ENCODE data around the gene GNAO1.

GNAO1 gene

GRCh38 chr16:56261656-56262055 lies 70.4 kb downstream of the GNAO1 start:
- intact Hi-C loops (cut with DNase I), result loop anchor here (5.0 kb wide), 1 partner anchor 56 kb away; no protein-coding TSS in a partner anchor

GRCh38 chr16:56262148-56262547 lies 70.9 kb downstream of the GNAO1 start:
- intact Hi-C loops (cut with DNase I), result loop anchor here (5.0 kb wide), 1 partner anchor 55 kb away; no protein-coding TSS in a partner anchor
- no peak for DNase-seq

More at GRCh38 chr16:56261656-56262055, 70.4 kb downstream of the GNAO1 start:
- DNase-seq, result no peak

DNA sequence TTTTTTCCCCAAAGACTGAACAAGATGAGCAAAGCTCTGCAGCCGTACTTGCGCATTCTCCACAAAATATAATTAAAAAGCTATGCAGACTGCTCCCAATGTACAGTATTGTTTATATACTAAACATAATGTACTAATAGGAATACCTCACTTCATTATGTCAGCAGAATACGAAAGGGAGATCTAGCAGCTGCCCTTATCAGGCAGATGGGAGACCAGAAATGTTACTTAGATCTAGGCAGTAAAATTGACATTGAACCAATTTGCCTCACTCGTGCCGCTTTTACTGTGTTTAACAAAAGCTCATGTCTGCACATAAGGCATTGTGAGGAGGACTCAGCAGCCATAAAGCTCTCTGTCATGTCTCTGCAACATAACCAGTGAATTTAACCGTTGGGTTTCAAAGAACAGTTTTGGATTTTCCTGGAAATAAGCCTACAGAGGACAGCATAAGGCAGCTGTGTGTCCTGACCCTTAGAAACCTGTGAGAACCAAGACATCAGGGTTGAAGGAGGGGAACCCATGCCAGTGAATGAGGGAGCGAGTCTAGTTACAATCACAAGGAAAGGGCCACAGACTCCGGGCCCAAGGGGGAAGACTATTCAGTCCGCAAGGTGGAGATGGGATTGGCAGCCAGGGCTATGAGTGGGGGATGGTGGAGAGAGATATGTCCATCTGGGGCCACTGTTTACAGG lies 71.4 kb downstream of the GNAO1 start:
- intact Hi-C loops (cut with DNase I), result loop anchor here (5.0 kb wide), 1 partner anchor 55 kb away; no protein-coding TSS in a partner anchor
- DNase-seq, result no peak

DNA sequence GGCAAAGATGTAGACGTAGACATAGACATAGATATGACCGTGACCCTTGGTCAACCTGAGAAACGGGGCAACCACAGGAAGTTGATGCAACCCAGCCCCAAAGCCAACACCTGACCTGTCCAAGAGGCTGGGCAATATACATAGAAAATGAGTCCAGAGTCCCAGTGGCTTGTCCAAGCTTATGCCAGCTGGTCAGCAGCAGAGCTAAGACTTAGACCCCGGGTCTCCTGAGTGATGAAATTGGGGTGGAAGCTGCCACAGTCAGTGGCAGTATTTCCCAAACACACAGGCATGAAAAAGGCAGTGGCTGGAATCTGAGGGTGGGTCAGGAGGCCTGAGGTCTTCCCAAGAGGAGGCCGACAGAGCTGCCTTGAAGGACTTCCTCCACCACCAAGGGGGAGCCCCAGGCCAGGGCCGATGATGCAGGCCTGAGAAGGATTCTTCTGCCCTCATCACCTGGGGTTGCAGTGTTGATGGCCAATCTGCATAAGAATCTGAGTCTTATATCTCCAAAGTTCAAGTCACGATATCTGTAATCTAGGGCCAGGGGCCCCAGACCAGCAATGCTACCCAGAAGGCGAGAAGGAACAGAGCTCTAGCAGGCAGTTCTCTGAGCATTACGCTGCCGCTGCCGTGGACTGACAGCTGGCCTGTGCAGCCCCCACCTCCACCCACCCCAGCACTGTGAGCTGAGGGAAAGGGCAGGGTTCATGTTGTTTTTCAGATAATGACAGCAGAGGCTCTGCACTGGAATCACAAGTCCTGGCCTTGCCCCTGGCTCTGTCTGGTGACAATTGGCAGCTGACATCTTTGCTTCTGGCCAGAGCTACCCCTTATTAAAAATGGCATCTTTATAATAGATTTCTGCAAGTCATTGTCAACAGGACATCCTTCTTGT lies 72.7 kb downstream of the GNAO1 start:
- DNase-seq, result peak; percentile 66 to 96 (median 78)
- intact Hi-C loops (cut with DNase I), result loop anchor here (5.0 kb wide), 1 partner anchor 53 kb away; no protein-coding TSS in a partner anchor

- no peak for DNase-seq
- intact Hi-C loops (cut with DNase I), result loop anchor here (5.0 kb wide), 1 partner anchor 53 kb away; no protein-coding TSS in a partner anchor
These were observed 73.3 kb downstream of the GNAO1 start for GRCh38 chr16:56264609-56264972.

- intact Hi-C loops (cut with DNase I), result no loop called here
- no peak for DNase-seq
These were observed 73.9 kb downstream of the GNAO1 start for GRCh38 chr16:56265184-56265583.

DNA sequence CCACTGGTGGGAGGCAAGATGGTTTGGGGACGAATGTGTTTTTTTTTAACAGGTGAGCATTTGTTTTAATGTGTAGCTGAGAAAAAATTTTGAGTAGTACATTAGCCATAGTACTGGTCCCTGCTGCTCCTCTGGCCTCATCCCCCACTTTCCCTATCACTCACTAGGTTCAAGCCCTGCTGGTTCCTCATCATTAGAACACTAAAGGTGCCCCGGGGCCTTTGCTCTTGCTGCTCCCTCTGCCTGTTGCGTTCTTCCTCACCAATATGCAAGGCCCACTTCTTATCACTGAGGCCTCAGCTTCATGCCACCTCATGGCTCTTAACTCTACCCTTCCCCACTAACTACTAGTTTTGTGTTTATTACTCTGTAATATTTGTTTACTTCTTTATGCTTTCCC lies 74.5 kb downstream of the GNAO1 start:
- intact Hi-C loops (cut with DNase I), result no loop called here
- no peak for DNase-seq

DNA sequence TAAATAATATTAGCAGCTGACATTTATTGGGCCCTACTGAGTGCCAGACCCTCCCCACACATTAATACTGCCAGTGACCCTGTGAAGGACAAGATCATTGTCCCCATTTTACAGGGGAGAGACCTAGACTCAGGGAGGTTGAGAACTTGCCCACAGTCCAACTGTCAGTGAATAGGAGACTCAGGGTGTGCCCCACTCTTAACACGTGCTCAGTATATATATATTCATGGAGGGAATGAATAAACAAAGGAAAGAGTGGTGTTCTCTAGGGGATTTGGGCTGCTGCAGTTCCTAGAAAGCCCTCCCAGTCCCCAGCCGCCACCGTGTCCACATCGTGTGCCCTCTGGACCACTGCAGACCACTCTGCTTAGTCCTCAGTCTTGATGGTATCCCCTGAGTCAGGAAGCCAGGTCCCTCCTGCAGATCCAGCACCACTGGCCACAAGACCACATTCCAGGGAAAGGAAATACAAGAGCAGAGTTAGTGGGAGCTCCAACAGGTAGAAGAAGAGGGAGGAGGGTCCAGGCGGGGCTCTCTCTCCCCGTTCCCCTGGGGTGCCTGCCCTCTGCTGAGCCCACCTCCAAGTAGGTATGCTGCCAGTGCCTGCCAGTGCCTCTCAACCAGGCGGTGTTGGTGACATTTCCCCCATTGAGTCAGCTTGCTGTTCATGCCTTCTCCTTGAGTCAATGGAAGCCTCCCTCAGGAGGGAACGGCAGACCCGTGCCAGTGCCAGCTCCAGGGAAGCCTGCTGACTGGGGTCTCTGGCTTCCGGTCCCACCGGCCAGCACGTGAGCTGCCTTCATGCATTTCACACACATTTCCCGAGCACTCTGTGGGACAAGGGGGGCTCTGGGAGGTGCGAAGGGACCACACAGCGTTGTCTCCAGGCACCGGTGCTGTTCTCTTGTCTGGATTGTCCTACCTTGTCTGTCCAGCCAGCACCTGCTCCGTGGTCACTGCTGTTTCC lies 75.6 kb downstream of the GNAO1 start:
- intact Hi-C loops (cut with DNase I), result no loop called here
- DNase-seq, result no peak

DNA sequence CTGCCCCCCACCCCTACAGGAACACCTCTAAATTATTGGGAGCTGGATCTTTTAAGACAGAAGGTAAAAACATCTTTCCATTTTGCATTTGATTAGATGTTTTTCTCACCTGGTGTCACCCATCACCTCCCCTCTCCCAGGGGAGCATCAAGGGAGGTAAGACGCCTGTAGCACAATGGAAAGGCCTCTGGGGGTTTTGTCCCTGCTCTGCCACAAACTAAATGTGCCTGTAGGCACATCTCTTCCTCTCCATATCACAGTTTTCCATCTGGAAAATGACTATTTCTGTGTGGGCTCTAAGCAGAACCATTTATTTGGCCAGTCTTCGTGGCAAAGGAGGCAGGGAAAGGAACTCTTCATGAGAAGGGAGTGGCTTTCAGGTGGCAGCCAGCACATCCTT lies 76.6 kb downstream of the GNAO1 start:
- DNase-seq, result no peak
- intact Hi-C loops (cut with DNase I), result no loop called here

- peak in 1 of 10 donors; percentile 66 for DNase-seq
- intact Hi-C loops (cut with DNase I), result no loop called here
These were observed 77.5 kb downstream of the GNAO1 start for GRCh38 chr16:56268799-56269198.

DNA sequence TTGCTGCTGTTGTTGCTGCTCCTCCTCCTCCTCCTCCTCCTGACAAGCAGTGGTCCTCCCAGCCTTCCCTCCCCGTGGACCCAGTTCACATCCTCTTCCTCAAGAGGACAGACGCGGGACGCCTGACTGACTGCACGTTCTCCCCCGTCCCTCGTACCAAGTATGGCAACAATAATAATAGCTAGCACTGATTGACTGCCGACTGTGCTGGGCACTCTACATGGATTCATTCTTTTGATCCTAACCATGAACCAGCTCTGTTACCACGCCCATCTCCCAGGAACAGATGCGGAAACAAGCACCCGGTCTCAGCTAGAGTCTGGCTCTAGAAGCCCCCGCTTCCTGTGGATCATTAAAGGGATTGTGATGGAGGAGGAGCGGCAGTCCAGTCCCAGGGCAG lies 78.0 kb downstream of the GNAO1 start:
- intact Hi-C loops (cut with DNase I), result no loop called here
- peak in 1 of 10 donors; percentile 84 for DNase-seq

DNA sequence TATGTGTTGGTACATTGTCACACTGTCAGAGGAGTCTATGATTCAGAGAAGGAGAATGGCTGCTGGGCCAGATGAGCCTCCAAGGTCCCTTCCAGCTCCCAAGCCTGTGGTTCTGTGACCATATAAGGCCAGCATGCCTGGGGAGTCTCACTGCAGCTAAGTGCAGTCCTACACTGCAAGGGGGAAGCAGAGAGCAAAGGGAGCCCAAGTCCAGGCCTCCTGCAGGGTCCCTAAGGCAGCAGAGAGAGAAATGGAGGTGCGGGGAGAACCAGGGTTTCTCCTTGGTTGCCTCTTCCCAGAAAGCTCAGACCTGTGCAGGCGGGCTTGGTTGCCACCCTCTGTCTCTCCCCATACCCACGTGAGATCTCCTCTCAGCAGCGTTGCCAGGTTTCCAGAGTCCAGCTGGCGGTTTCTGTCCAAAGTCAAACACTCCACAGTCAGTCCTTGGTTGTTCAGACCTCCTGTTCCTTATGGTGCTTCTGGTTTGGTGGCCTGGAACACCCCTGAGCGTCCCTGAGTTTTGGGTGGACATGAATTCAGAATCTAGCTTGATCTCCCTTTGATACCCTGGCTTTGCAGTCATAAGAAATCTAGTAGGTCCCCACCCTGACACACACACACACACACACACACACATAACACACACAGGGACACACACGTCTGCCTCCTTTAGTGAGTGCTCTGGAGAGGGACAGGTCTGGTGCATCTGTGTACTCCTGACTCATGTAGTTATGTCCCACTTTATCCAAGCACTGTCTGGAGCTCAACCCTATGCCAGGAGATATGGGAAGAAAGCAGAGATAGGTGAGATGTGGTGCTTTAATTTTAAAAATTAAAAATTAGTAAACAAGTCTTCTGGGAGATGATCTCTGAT lies 78.8 kb downstream of the GNAO1 start:
- intact Hi-C loops (cut with DNase I), result no loop called here
- peak in 5 of 10 donors; percentile 59 to 93 (median 83) for DNase-seq

GRCh38 chr16:56270828-56271227 lies 79.5 kb downstream of the GNAO1 start:
- intact Hi-C loops (cut with DNase I), result no loop called here

DNA sequence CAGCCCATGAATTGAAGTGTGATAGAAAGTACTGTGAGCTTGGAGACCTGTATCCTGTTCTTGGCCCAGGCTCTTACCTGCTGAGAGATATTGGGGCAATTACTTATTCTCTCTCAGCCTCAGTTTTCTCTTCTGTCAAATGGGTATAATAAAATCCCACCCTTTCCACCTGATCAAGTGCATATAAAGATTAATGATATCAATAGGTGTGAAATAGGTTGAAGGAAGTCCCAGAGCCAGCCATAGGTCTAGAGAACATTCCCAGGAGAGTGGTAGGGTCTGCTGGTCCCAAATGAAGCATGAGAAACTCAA lies 81.2 kb downstream of the GNAO1 start:
- no peak for DNase-seq
- intact Hi-C loops (cut with DNase I), result no loop called here

More at GRCh38 chr16:56270828-56271227, 79.5 kb downstream of the GNAO1 start:
- no peak for DNase-seq

GRCh38 chr16:56273615-56274014 lies 82.3 kb downstream of the GNAO1 start:
- intact Hi-C loops (cut with DNase I), result no loop called here
- no peak for DNase-seq

- intact Hi-C loops (cut with DNase I), result no loop called here
- DNase-seq, result no peak
These were observed 83.1 kb downstream of the GNAO1 start for GRCh38 chr16:56274369-56274768.

DNA sequence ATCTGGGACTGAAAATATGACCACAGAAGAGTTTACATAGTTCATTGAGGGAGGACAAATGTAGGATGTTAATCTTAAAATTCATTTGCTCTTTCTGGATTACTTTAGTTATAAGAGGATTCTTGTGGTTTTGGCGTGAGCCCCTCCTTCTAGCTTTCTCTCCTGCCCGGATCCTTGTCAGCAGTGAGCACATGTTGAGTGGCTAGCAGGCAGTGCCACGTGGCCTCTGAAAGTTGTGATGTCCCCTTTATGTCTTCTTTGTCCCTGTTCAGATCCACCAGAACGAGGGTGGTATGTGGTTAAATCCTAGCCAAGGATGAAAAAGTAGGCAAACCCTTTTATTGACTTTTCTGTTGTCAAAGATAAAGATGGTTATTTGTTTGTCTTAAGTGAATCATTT lies 83.8 kb downstream of the GNAO1 start:
- intact Hi-C loops (cut with DNase I), result no loop called here
- no peak for DNase-seq

DNA sequence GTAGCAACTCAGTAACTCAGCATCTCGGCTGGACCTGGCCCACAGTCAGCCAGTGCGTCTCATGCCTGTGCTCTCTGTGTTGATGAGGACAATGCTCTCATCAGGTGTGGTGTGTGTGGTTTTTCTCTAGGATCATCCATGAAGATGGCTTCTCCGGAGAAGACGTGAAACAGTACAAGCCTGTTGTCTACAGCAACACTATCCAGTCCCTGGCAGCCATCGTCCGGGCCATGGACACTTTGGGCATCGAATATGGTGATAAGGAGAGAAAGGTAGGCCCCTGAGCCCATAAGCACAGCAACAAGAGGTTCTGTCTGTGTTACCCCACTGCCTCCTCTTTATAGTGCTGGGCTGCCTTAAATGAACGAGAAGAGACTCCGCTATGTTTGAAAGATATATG lies 84.5 kb downstream of the GNAO1 start:
- DNase-seq, result no peak
- intact Hi-C loops (cut with DNase I), result no loop called here

GRCh38 chr16:56277075-56277474 lies 85.8 kb downstream of the GNAO1 start:
- intact Hi-C loops (cut with DNase I), result no loop called here
- DNase-seq, result no peak

Data from posterior cingulate gyrus (tissue), 11 donors.